Right lobe of liver (tissue), 6 donors: ENCODE results near the gene TARBP1. TPM values are rescaled to one million over a fixed set of nuclear protein-coding genes. Genes with fewer than 3 reads are reported as not detected.

ENCODE experiments used
- ATAC-seq, 4 donors: fragments of 200-7000 bp; cut with Tn5 transposase; one replicate each; pipeline ENCODE4 v1.9.1; 2020; ENCODE audit warnings: mild to moderate bottlenecking in 4 of 4, moderate library complexity in 4 of 4
- DNase-seq, 3 donors: peaks; one replicate each; pipeline ENCODE4 v3.0.0-alpha.2; 2020
- H3K27ac ChIP-seq, 3 donors: fragments of 200-600 bp; one replicate each; pipeline ENCODE4 v1.8.0; 2022
- H3K27me3 ChIP-seq, 2 donors: fragments of 200-600 bp; one replicate each; pipeline ENCODE4 v1.8.0; 2022
- H3K36me3 ChIP-seq, 4 donors: fragments of 200-600 bp; sonication (generic) in 1 of 4; one replicate each; pipeline versions ENCODE4 v1.5.1 to v1.8.0; 2017 to 2022; ENCODE audit warnings: control low read depth in 1 of 4
- H3K4me1 ChIP-seq, 4 donors: fragments of 200-600 bp; sonication (generic) in 1 of 4; one replicate each; pipeline versions ENCODE4 v1.5.1 to v1.8.0; 2017 to 2022; ENCODE audit warnings: control low read depth in 1 of 4
- H3K4me3 ChIP-seq, 3 donors: fragments of 200-600 bp; one replicate each; pipeline ENCODE4 v1.8.0; 2022
- H3K9me3 ChIP-seq, 4 donors: fragments of 200-600 bp; sonication (generic) in 1 of 4; one replicate each; pipeline versions ENCODE4 v1.5.1 to v1.8.0; 2017 to 2022; ENCODE audit warnings: control low read depth in 1 of 4
- CTCF ChIP-seq, 4 donors: fragments of 200-600 bp in 3 of 4; fragments of 450-650 bp in 1 of 4; IDR thresholded peaks; one replicate each; pipeline versions ENCODE4 v1.5.1 to v1.8.0; 2016 to 2022; ENCODE audit warnings: antibody characterized with exemption in 4 of 4, mild to moderate bottlenecking in 2 of 4
- POLR2A ChIP-seq: fragments of 450-650 bp; IDR thresholded peaks from one replicate; pipeline ENCODE4 v1.6.1; 2017; ENCODE audit warnings: antibody characterized with exemption, mild to moderate bottlenecking
- WGBS: methylation state at CpG from one replicate; pipeline ENCODE4 v1.1.6; 2018; ENCODE audit warnings: low coverage, low lambda C conversion rate; ENCODE audit not compliant: insufficient coverage; ENCODE audit errors: missing lambda C conversion rate; 5-methylcytosine and 5-hydroxymethylcytosine counted together
- intact Hi-C, 2 donors: fragments of 100-400 bp; cut with DNase I; formaldehyde crosslinking; loops; one replicate each; pipeline versions ENCODE4 v1.11.2 to v1.14.1; 2022
- total RNA-seq, 6 experiments: library from RNA; depleted of rRNA in 2 of 6; stranded (reverse); fragments of >200 nt in 2 of 6; fragmentation: NEBNext Ultra II Directional in 3 of 6; extraction: Animal tissue kit (Norgen Biotek cat#: 25700) in 3 of 6; gene quantifications; one replicate each; pipeline versions ENCODE4 v1.1.0 to v1.2.4, GENCODE V29; 2016 to 2023
- donor health status: DM: no; HTN: yes; CAD: no.
- donor health status: DM: no; HTN: no; CAD: no.
- donor health status: DM: no; HTN: no; CAD: no.
- donor health status: DM: no; HTN: yes; CAD: no.
- donor health status: DM: no; HTN: yes; CAD: no.

The TARBP1 gene
- total RNA-seq, 6 experiments from 2014 or later = 7.2 to 16.7 (median 8.0) TPM

DNA sequence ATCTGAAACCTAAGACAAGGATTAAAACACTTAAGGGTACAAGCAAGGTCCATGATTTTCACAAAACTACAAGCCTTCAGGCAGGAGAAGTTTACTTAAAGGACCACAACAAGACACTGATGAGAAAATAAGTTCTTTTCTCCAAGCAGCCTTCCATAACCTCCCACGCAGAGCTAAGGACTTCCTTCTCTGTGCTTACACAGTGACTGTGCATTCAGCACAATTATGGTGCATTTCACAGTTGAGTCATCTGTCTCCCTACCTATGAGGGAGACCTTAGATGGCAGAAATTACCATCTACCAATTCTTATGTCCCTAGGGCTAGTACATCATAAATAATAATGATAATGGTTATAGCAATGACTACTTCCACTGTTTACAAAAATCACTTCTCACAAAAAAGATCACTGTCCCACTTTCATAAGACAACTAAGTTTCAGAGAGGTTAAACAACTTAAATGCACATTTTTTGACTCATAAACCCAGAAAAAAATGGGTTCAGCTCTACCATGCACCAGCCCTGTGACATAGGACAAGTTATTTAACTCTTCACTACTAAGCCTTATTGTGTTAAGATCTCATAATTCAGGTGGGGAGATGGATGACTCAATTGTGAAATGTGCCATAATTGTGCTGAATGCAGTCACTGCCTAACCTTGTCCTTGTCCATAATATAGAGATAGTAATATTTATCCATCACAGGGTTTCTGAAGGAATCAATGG, 45.3 kb downstream of the TARBP1 start:
- DNase-seq (no peak), ATAC-seq (no peak)
- WGBS = 83% methylated on average over 1 of the region's 1 CpG
- Histone ChIP-seq H3K4me3 (no peak overlapping the region), H3K9me3 (no peaks in the 10 kb centered on the region), H3K27ac (no peak overlapping the region), H3K27me3 (no peaks in the 10 kb centered on the region), H3K4me1 (no peaks in the 10 kb centered on the region), H3K36me3 (peaks cover 0 to 6% (median under 1%) of the 10 kb centered on the region in 4 donors)
- intact Hi-C loops = no loop called here
- no peak for TF ChIP-seq CTCF (IDR thresholded peaks at IDR 0.05)
- TF ChIP-seq POLR2A = no peak

DNA sequence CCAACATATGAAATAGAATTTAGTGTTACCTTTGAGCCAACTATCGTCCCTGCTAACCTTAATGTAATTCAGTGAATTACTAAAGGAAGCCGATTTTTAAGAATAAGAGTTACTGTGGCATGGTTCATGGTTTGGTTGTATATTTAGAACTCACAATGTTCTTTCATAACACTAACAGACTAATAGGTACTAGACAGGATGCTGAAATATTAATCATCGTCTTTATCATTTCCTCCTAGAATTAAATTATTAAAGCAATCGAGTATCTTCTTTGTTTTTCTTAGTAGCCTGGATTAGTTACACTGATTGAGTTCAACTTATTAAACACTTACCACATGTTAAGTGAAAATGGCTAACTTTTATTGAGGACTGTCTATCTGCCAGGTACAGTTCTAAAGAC, 47.7 kb downstream of the TARBP1 start:
- no peaks in the 10 kb centered on the region for H3K27me3 ChIP-seq
- H3K9me3 ChIP-seq = no peaks in the 10 kb centered on the region
- TF ChIP-seq POLR2A = no peak
- no peak for TF ChIP-seq CTCF (IDR thresholded peaks at IDR 0.05)
- no peak overlapping the region for H3K27ac ChIP-seq
- ATAC-seq = no peak
- H3K4me3 ChIP-seq = no peak overlapping the region
- peaks cover 0 to 12% (median 7%) of the 10 kb centered on the region in 4 donors for H3K36me3 ChIP-seq
- no peaks in the 10 kb centered on the region for H3K4me1 ChIP-seq
- 68% methylated on average over 4 of the region's 4 CpGs for WGBS
- DNase-seq = no peak
- intact Hi-C loops = no loop called here

DNA sequence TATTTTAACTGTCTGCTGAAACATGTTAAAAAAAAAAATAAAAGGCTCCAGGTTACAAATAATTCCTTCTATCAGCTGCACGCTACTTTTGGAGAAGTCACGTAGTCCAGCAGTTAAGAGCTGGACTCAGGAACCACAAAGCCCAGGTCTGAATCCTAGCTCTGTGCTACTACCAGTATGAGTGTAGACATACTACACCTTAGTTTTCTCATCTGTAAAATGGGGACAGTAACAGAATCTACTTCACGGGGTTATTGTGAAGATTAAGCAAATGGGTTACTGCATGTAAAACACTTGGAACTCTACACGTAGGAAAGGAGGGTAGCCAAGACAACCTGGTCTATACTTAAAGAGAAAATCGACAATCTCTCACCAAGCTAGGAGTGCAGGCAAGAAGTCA, 48.3 kb downstream of the TARBP1 start:
- no peak overlapping the region for H3K27ac ChIP-seq
- H3K4me3 ChIP-seq = no peak overlapping the region
- DNase-seq (no peak), ATAC-seq (no peak)
- no peak for TF ChIP-seq CTCF (IDR thresholded peaks at IDR 0.05)
- TF ChIP-seq POLR2A = no peak
- peaks cover 0 to 12% (median 7%) of the 10 kb centered on the region in 4 donors for H3K36me3 ChIP-seq
- H3K4me1 ChIP-seq = no peaks in the 10 kb centered on the region
- no peaks in the 10 kb centered on the region for H3K27me3 ChIP-seq
- WGBS = 98% methylated on average over 5 of the region's 5 CpGs
- intact Hi-C loops = no loop called here
- no peaks in the 10 kb centered on the region for H3K9me3 ChIP-seq

GRCh38 chr1:234429434-234429806, 49.6 kb downstream of the TARBP1 start:
- Histone ChIP-seq H3K9me3 (no peaks in the 10 kb centered on the region), H3K27ac (no peak overlapping the region), H3K4me3 (no peak overlapping the region), H3K27me3 (no peaks in the 10 kb centered on the region), H3K36me3 (peaks cover 0 to 12% (median 7%) of the 10 kb centered on the region in 4 donors), H3K4me1 (no peaks in the 10 kb centered on the region)
- ATAC-seq = no peak
- TF ChIP-seq CTCF (IDR thresholded peaks at IDR 0.05) (no peak), POLR2A (no peak)
- no peak for DNase-seq
- intact Hi-C loops = no loop called here
- WGBS = 82% methylated on average over 5 of the region's 5 CpGs
